Lower leg skin (tissue), 3 donors: ENCODE results near the gene SMIM41.

Experiments
- CTCF ChIP-seq, 3 donors: fragments of 450-650 bp; IDR thresholded peaks; one replicate each; pipeline ENCODE4 v1.5.1; 2016; ENCODE audit warnings: antibody characterized with exemption in 3 of 3, mild to moderate bottlenecking in 3 of 3, moderate library complexity in 2 of 3
- POLR2A ChIP-seq, 2 donors: fragments of 450-650 bp; IDR thresholded peaks; one replicate each; pipeline ENCODE4 v1.6.1; 2016 to 2017; ENCODE audit warnings: antibody characterized with exemption in 2 of 2, mild to moderate bottlenecking in 1 of 2, moderate library complexity in 1 of 2

GRCh38 chr12:52122904-52123303 lies 43.4 kb downstream of the SMIM41 start:
- no peak for TF ChIP-seq CTCF (IDR thresholded peaks at IDR 0.05)
- TF ChIP-seq POLR2A (IDR thresholded peaks at IDR 0.05) = no peak
